Measurements from ENCODE around the gene BACH1.

The BACH1 gene

GRCh38 chr21:29295066-29295650 lies 3.6 kb upstream of the BACH1 start:
- DNase-seq, result peak; percentile 30

- no peak for DNase-seq
Observed at GRCh38 chr21:29296446-29296845, 2.3 kb upstream of the BACH1 start.

GRCh38 chr21:29297483-29298347 lies 1.0 kb upstream of the BACH1 start:
- no peak for DNase-seq

- DNase-seq, result peak; percentile 44
Observed at GRCh38 chr21:29299046-29299915, 559 bp downstream of the BACH1 start.

GRCh38 chr21:29299916-29300806 lies 1.4 kb downstream of the BACH1 start:
- DNase-seq, result no peak

GRCh38 chr21:29300807-29301138 lies 2.1 kb downstream of the BACH1 start:
- no peak for DNase-seq

GRCh38 chr21:29301691-29302090 lies 3.0 kb downstream of the BACH1 start:
- DNase-seq, result no peak

- no peak for DNase-seq
Observed at GRCh38 chr21:29302359-29302875, 3.7 kb downstream of the BACH1 start.

- no peak for DNase-seq
Observed at GRCh38 chr21:29303288-29303687, 4.6 kb downstream of the BACH1 start.

GRCh38 chr21:29304597-29304996 lies 5.9 kb downstream of the BACH1 start:
- DNase-seq, result no peak

- no peak for DNase-seq
Observed at GRCh38 chr21:29305068-29305467, 6.3 kb downstream of the BACH1 start.

- DNase-seq, result no peak
Observed at GRCh38 chr21:29305561-29305960, 6.8 kb downstream of the BACH1 start.

GRCh38 chr21:29306920-29307319 lies 8.2 kb downstream of the BACH1 start:
- DNase-seq, result no peak

- DNase-seq, result no peak
Observed at GRCh38 chr21:29307718-29308455, 9.2 kb downstream of the BACH1 start.

GRCh38 chr21:29308456-29308783 lies 9.7 kb downstream of the BACH1 start:
- DNase-seq, result no peak

- no peak for DNase-seq
Observed at GRCh38 chr21:29309703-29310102, 11.0 kb downstream of the BACH1 start.

- DNase-seq, result no peak
Observed at GRCh38 chr21:29311802-29312201, 13.1 kb downstream of the BACH1 start.

- DNase-seq, result no peak
Observed at GRCh38 chr21:29312981-29313380, 14.3 kb downstream of the BACH1 start.

- DNase-seq, result no peak
Observed at GRCh38 chr21:29313662-29314408, 15.1 kb downstream of the BACH1 start.

- no peak for DNase-seq
Observed at GRCh38 chr21:29315131-29315749, 16.5 kb downstream of the BACH1 start.
